Transverse colon (tissue), 4 donors: ENCODE data around the gene ARL8A. TPM values are rescaled to one million over a fixed set of nuclear protein-coding genes. Genes with fewer than 3 reads are reported as not detected.

Experiments used
- DNase-seq: peaks from one replicate; pipeline ENCODE4 v3.0.0-alpha.2; 2019
- H3K27ac ChIP-seq, 4 donors: fragments of 200-600 bp; sonication (generic); 2 replicates each; pipeline ENCODE4 v1.5.1; 2016 to 2018; ENCODE audit warnings: inconsistent platforms in 4 of 4
- H3K27me3 ChIP-seq: fragments of 200-600 bp; sonication (generic); 2 replicates; pipeline ENCODE4 v1.5.1; 2017; ENCODE audit warnings: inconsistent platforms
- H3K36me3 ChIP-seq, 4 donors: fragments of 200-600 bp; sonication (generic); 2 replicates each; pipeline ENCODE4 v1.5.1; 2017 to 2019; ENCODE audit warnings: inconsistent platforms in 4 of 4
- H3K4me1 ChIP-seq, 4 donors: fragments of 200-600 bp; sonication (generic); 2 replicates each; pipeline ENCODE4 v1.5.1; 2017 to 2020; ENCODE audit warnings: inconsistent platforms in 4 of 4
- H3K4me3 ChIP-seq, 4 donors: fragments of 200-600 bp; sonication (generic); 1 replicate in 1 of 4; 2 replicates in 3 of 4; pipeline versions ENCODE4 v1.5.1 to v1.6.1; 2017 to 2019; ENCODE audit warnings: inconsistent platforms in 4 of 4
- H3K9me3 ChIP-seq, 2 donors: fragments of 200-600 bp; sonication (generic); 2 replicates each; pipeline ENCODE4 v1.5.1; 2017 to 2019; ENCODE audit warnings: inconsistent platforms in 2 of 2
- CTCF ChIP-seq, 5 experiments: fragments of 200-600 bp in 3 of 5; fragments of 450-650 bp in 2 of 5; sonication (generic) in 3 of 5; IDR thresholded peaks; 1 replicate in 2 of 5; 2 replicates in 3 of 5; pipeline ENCODE4 v1.5.1; 2016 to 2017; ENCODE audit warnings: antibody characterized with exemption in 5 of 5, inconsistent platforms in 3 of 5, mild to moderate bottlenecking in 2 of 5, moderate library complexity in 1 of 5
- EP300 ChIP-seq: sonication (generic); formaldehyde crosslinking; IDR thresholded peaks from one replicate; pipeline ENCODE4 v1.6.1; 2017; ENCODE audit warnings: antibody characterized with exemption, low read depth
- POLR2A ChIP-seq: fragments of 450-650 bp; IDR thresholded peaks from one replicate; pipeline ENCODE4 v1.6.1; 2016; ENCODE audit warnings: antibody characterized with exemption, mild to moderate bottlenecking, moderate library complexity
- POLR2AphosphoS5 ChIP-seq, 3 donors: sonication (generic); formaldehyde crosslinking; IDR thresholded peaks; one replicate each; pipeline ENCODE4 v1.6.1; 2016; ENCODE audit warnings: antibody characterized with exemption in 3 of 3
- WGBS, 2 donors: methylation state at CpG; one replicate each; pipeline ENCODE4 v1.1.5; 2018; ENCODE audit warnings: low coverage in 1 of 2; 5-methylcytosine and 5-hydroxymethylcytosine counted together
- in situ Hi-C, 4 donors: fragments of 200-750 bp; cut with MboI; loops; one replicate each; pipeline versions ENCODE4 v1.15.0 to v1.15.1; 2017; ENCODE audit warnings: low sequenced_read_pairs in 3 of 4, low pct_ligation_motif_present in 1 of 4, low pct_unique_long_range_greater_than_20kb in 1 of 4
- intact Hi-C: fragments of 100-400 bp; cut with DNase I; formaldehyde crosslinking; loops from one replicate; pipeline ENCODE4 v1.15.1; 2023; ENCODE audit warnings: low total_unique reads
- total RNA-seq, 4 donors: library from RNA; depleted of rRNA; stranded (reverse); fragments of >200 nt; gene quantifications; one replicate each; pipeline ENCODE4 v1.1.0, GENCODE V29; 2016

The ARL8A gene
- total RNA-seq, 4 donors from 2014 or later: 9.0 to 27.2 (median 21.6) TPM

GRCh38 chr1:202161151-202162046 lies 16.9 kb upstream of the ARL8A start:
- WGBS, 2 donors: 64 to 81% methylated on average over 5 to 22 of the region's 22 CpGs
- in situ Hi-C loops: no loop called here
- Histone ChIP-seq H3K4me1 (peaks cover 0 to 11% (median 0%) of the 10 kb centered on the region in 4 donors), H3K9me3 (no peaks in the 10 kb centered on the region), H3K4me3 (peak overlapping the region in 2 of 4 donors; percentile 25 to 41), H3K36me3 (no peaks in the 10 kb centered on the region), H3K27me3 (no peaks in the 10 kb centered on the region), H3K27ac (peak overlapping the region; percentile 67 to 75 (median 70))
- intact Hi-C loops: loop anchor here (2.0 kb wide), 1 partner anchor 49 kb away; no protein-coding TSS in a partner anchor
- no peak for DNase-seq
- TF ChIP-seq CTCF (IDR thresholded peaks at IDR 0.05): no peak
- TF ChIP-seq EP300: no peak
- no peak for TF ChIP-seq POLR2AphosphoS5 (IDR thresholded peaks at IDR 0.05)

GRCh38 chr1:202160377-202160940 lies 15.9 kb upstream of the ARL8A start, which contains the start of gene PTPN7:
PTPN7 (minus strand) TSS chr1:202160602; CDS start chr1:202159402, 1,200 bp downstream.
- peak within 1 kb of the TSS in 3 of 4 donors; percentile 9 to 41 (median 25) for H3K4me3 ChIP-seq
- in situ Hi-C loops (no loop called here), intact Hi-C loops (loop anchor here (2.0 kb wide), 1 partner anchor 48 kb away; no protein-coding TSS in a partner anchor)
- TF ChIP-seq EP300 (no peak), CTCF (IDR thresholded peaks at IDR 0.05) (peak in 1 of 5 experiments; percentile 15)
- H3K36me3 ChIP-seq: no peaks in the 10 kb centered on the region
- H3K27me3 ChIP-seq: no peaks in the 10 kb centered on the region
- no peaks in the 10 kb centered on the region for H3K9me3 ChIP-seq
- H3K27ac ChIP-seq: peak within 1 kb of the TSS; percentile 67 to 75 (median 70)
- WGBS, 2 donors: 64% methylated on average over 17 of the region's 17 CpGs; no CpG with 5 or more reads in 1 of the 2 donors
- peak; percentile 61 for DNase-seq
- peaks cover 0 to 11% (median under 1%) of the 10 kb centered on the region in 4 donors for H3K4me1 ChIP-seq

GRCh38 chr1:202159534-202160371 lies 15.2 kb upstream of the ARL8A start:
- peak; percentile 60 for DNase-seq
- 65 to 97% methylated on average over 3 to 16 of the region's 16 CpGs for WGBS, 2 donors
- intact Hi-C loops: loop anchor here (2.0 kb wide), 1 partner anchor 47 kb away; no protein-coding TSS in a partner anchor

More at GRCh38 chr1:202159534-202160371, 15.2 kb upstream of the ARL8A start:
- peaks cover 0 to 18% (median 4%) of the 10 kb centered on the region in 4 donors for H3K4me1 ChIP-seq
- in situ Hi-C loops: no loop called here
- peak overlapping the region; percentile 67 to 75 (median 70) for H3K27ac ChIP-seq
- no peaks in the 10 kb centered on the region for H3K27me3 ChIP-seq
- no peaks in the 10 kb centered on the region for H3K36me3 ChIP-seq
- H3K4me3 ChIP-seq: peak overlapping the region in 3 of 4 donors; percentile 9 to 41 (median 25)
- no peaks in the 10 kb centered on the region for H3K9me3 ChIP-seq
- TF ChIP-seq EP300: no peak
- no peak for TF ChIP-seq POLR2AphosphoS5 (IDR thresholded peaks at IDR 0.05)
- no peak for TF ChIP-seq CTCF (IDR thresholded peaks at IDR 0.05)
- no peak for TF ChIP-seq POLR2A
